Measurements from ENCODE around the gene ETFA. TPM values are rescaled to one million over a fixed set of nuclear protein-coding genes. Genes with fewer than 3 reads are reported as not detected.

The ETFA gene
- total RNA-seq, 4 donors from 2014 or later, result 62.7 to 88.4 (median 75.9) TPM

GRCh38 chr15:76176059-76176458 is 135.2 kb downstream of the ETFA start:
- H3K27ac ChIP-seq, result no peak overlapping the region
- H3K4me3 ChIP-seq (replicated peaks in 1 of 3), result no peak overlapping the region
- WGBS, 2 donors, result 93 to 97% methylated on average over 5 to 9 of the region's 10 CpGs
- no peaks in the 10 kb centered on the region for H3K9me3 ChIP-seq
- TF ChIP-seq POLR2A (IDR thresholded peaks at IDR 0.05), result no peak
- TF ChIP-seq, protein P1, sequence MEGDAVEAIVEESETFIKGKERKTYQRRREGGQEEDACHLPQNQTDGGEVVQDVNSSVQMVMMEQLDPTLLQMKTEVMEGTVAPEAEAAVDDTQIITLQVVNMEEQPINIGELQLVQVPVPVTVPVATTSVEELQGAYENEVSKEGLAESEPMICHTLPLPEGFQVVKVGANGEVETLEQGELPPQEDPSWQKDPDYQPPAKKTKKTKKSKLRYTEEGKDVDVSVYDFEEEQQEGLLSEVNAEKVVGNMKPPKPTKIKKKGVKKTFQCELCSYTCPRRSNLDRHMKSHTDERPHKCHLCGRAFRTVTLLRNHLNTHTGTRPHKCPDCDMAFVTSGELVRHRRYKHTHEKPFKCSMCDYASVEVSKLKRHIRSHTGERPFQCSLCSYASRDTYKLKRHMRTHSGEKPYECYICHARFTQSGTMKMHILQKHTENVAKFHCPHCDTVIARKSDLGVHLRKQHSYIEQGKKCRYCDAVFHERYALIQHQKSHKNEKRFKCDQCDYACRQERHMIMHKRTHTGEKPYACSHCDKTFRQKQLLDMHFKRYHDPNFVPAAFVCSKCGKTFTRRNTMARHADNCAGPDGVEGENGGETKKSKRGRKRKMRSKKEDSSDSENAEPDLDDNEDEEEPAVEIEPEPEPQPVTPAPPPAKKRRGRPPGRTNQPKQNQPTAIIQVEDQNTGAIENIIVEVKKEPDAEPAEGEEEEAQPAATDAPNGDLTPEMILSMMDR (IDR thresholded peaks at IDR 0.05), result no peak
- H3K27me3 ChIP-seq, result no peaks in the 10 kb centered on the region
- no peaks in the 10 kb centered on the region for H3K4me1 ChIP-seq
- intact Hi-C loops (cut with DNase I), result no loop called here
- H3K36me3 ChIP-seq, result no peaks in the 10 kb centered on the region
- DNase-seq, result no peak

- H3K36me3 ChIP-seq, result no peaks in the 10 kb centered on the region
- intact Hi-C loops (cut with DNase I), result no loop called here
Measured at GRCh38 chr15:76175442-76175841, 135.8 kb downstream of the ETFA start.

DNA sequence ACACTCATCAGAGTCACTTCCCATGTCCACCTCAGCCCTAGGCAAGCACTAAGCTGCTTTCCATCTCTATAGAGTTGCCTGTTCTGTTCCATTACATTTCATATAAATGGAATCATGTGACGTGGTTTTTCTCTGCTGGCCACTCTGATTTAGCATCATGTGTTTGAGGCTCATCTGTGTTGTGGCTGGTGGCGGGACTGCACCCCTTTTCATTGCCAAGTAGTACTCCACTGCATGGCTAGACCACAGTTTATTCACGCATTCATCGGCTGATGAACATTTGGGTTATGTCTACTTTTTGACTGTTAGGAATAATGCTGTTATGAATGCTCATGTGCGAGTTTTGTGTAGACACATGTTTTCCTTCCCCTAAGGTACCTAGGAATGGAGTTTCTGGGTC is 136.6 kb downstream of the ETFA start:
- Histone ChIP-seq H3K9me3 (no peaks in the 10 kb centered on the region), H3K36me3 (no peaks in the 10 kb centered on the region), H3K27me3 (no peaks in the 10 kb centered on the region), H3K4me1 (no peaks in the 10 kb centered on the region), H3K27ac (no peak overlapping the region), H3K4me3 (replicated peaks in 1 of 3) (no peak overlapping the region)
- no peak for DNase-seq
- WGBS, 2 donors, result 83 to 89% methylated on average over 5 of the region's 5 CpGs
- TF ChIP-seq, protein P1 (IDR thresholded peaks at IDR 0.05), result no peak
- no peak for TF ChIP-seq POLR2A (IDR thresholded peaks at IDR 0.05)
- intact Hi-C loops (cut with DNase I), result no loop called here

More at GRCh38 chr15:76175442-76175841, 135.8 kb downstream of the ETFA start:
- Histone ChIP-seq H3K9me3 (no peaks in the 10 kb centered on the region), H3K27ac (no peak overlapping the region), H3K27me3 (no peaks in the 10 kb centered on the region), H3K4me1 (no peaks in the 10 kb centered on the region), H3K4me3 (replicated peaks in 1 of 3) (no peak overlapping the region)
- DNase-seq, result no peak
- 76 to 92% methylated on average over 7 to 8 of the region's 8 CpGs for WGBS, 2 donors
- no peak for TF ChIP-seq POLR2A (IDR thresholded peaks at IDR 0.05)
- TF ChIP-seq, protein P1 (IDR thresholded peaks at IDR 0.05), result no peak

- H3K4me1 ChIP-seq, result no peaks in the 10 kb centered on the region
- no peaks in the 10 kb centered on the region for H3K27me3 ChIP-seq
- intact Hi-C loops (cut with DNase I), result no loop called here
- no peak overlapping the region for H3K27ac ChIP-seq
- H3K36me3 ChIP-seq, result no peaks in the 10 kb centered on the region
- DNase-seq, result no peak
- TF ChIP-seq POLR2A (IDR thresholded peaks at IDR 0.05), result no peak
- TF ChIP-seq, protein P1 (IDR thresholded peaks at IDR 0.05), result no peak
- WGBS, 2 donors, result 85 to 90% methylated on average over 8 of the region's 8 CpGs
- H3K4me3 ChIP-seq (replicated peaks in 1 of 3), result no peak overlapping the region
- H3K9me3 ChIP-seq, result no peaks in the 10 kb centered on the region
Measured at GRCh38 chr15:76173317-76173834, 137.9 kb downstream of the ETFA start.

DNA sequence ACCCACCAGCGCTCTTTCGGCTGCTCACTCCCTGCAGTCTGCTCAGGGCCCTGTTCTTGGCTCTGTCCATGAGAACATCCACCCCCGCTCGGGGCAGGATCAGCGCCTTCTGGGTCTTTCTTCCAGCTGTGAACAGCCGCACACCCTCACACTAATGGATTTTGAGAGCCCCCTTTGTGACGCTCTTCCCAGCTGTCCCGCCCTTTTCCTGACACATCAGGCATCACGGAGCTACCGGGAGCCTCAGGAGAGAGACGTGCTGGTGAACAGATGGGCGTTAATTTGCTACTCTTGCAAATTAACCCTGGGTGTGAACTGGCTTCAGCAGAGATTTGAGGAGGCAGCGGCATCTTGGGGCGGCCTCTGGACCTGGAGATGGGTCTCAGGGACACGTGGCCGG is 138.5 kb downstream of the ETFA start:
- intact Hi-C loops (cut with DNase I), result no loop called here

More for the DNA sequence above, 138.5 kb downstream of the ETFA start:
- Histone ChIP-seq H3K27ac (no peak overlapping the region), H3K36me3 (no peaks in the 10 kb centered on the region), H3K4me3 (replicated peaks in 1 of 3) (no peak overlapping the region), H3K27me3 (no peaks in the 10 kb centered on the region), H3K4me1 (no peaks in the 10 kb centered on the region), H3K9me3 (no peaks in the 10 kb centered on the region)
- TF ChIP-seq POLR2A (IDR thresholded peaks at IDR 0.05), result no peak
- TF ChIP-seq, protein P1 (IDR thresholded peaks at IDR 0.05), result no peak
- WGBS, 2 donors, result 59 to 67% methylated on average over 16 of the region's 16 CpGs
- DNase-seq, result no peak

Measured in thyroid gland (tissue), 4 donors.